Activated naive CD4-positive, alpha-beta T cell treated with anti-CD3 and anti-CD28 coated beads, Interleukin-2, amount 10 ng/mL, durations not matched to agents 7 days and 5 days (primary cell): Measurements from ENCODE around the gene GSG1.
A peak's percentile ranks its signal among the peaks of the same experiment; 100 is the strongest.

Source experiments
- CTCF ChIA-PET: fragments of 350-600 bp; sonication (Branson Sonifier 250); formaldehyde crosslinking; loops from one replicate; lab custom pipeline; 2021; ENCODE audit warnings: antibody characterized with exemption; lab: Charles Lee
- DNase-seq: peaks from one replicate; pipeline ENCODE4 v3.0.0-alpha.2; 2020
- H3K27ac Mint-ChIP-seq: one replicate; pipeline ENCODE4 v1.8.0; 2021; ENCODE audit warnings: mild to moderate bottlenecking, moderate library complexity, mixed read lengths
- H3K27me3 Mint-ChIP-seq: one replicate; pipeline ENCODE4 v1.8.0; 2021; ENCODE audit warnings: mild to moderate bottlenecking, mixed read lengths
- H3K36me3 Mint-ChIP-seq: one replicate; pipeline ENCODE4 v1.8.0; 2021; ENCODE audit warnings: mixed read lengths
- H3K4me1 Mint-ChIP-seq: one replicate; pipeline ENCODE4 v1.8.0; 2021; ENCODE audit warnings: mixed read lengths
- H3K4me3 Mint-ChIP-seq: one replicate; pipeline ENCODE4 v1.8.0; 2021; ENCODE audit warnings: mild to moderate bottlenecking, moderate library complexity, mixed read lengths
- H3K9me3 Mint-ChIP-seq: one replicate; pipeline ENCODE4 v1.8.0; 2021; ENCODE audit warnings: mixed read lengths

The GSG1 gene

GRCh38 chr12:13128291-13128965 is 25.0 kb upstream of the GSG1 start:
- CTCF ChIA-PET = no interaction called here
- DNase-seq = no peak
- peaks cover 23% of the 10 kb centered on the region for H3K27me3 Mint-ChIP-seq

GRCh38 chr12:13127444-13127843 is 24.0 kb upstream of the GSG1 start:
- DNase-seq = no peak
- Mint-ChIP-seq H3K9me3 (no peaks in the 10 kb centered on the region), H3K4me3 (no peak overlapping the region), H3K36me3 (peaks cover 1% of the 10 kb centered on the region), H3K4me1 (peaks cover 12% of the 10 kb centered on the region), H3K27me3 (peaks cover 23% of the 10 kb centered on the region), H3K27ac (no peak overlapping the region)
- CTCF ChIA-PET = no interaction called here

More at GRCh38 chr12:13128291-13128965, 25.0 kb upstream of the GSG1 start:
- H3K27ac Mint-ChIP-seq = no peak overlapping the region
- peaks cover 1% of the 10 kb centered on the region for H3K36me3 Mint-ChIP-seq
- H3K9me3 Mint-ChIP-seq = no peaks in the 10 kb centered on the region
- peaks cover 12% of the 10 kb centered on the region for H3K4me1 Mint-ChIP-seq
- H3K4me3 Mint-ChIP-seq = no peak overlapping the region

- no peaks in the 10 kb centered on the region for H3K9me3 Mint-ChIP-seq
- H3K27ac Mint-ChIP-seq = no peak overlapping the region
- H3K4me3 Mint-ChIP-seq = no peak overlapping the region
- peaks cover 1% of the 10 kb centered on the region for H3K36me3 Mint-ChIP-seq
- H3K4me1 Mint-ChIP-seq = peaks cover 7% of the 10 kb centered on the region
- peaks cover 23% of the 10 kb centered on the region for H3K27me3 Mint-ChIP-seq
- CTCF ChIA-PET = no interaction called here
- no peak for DNase-seq
These were observed 23.0 kb upstream of the GSG1 start for GRCh38 chr12:13126494-13126893.

- H3K27me3 Mint-ChIP-seq = peaks cover 25% of the 10 kb centered on the region
- H3K9me3 Mint-ChIP-seq = no peaks in the 10 kb centered on the region
- CTCF ChIA-PET = no interaction called here
- H3K4me1 Mint-ChIP-seq = peaks cover 7% of the 10 kb centered on the region
- no peak overlapping the region for H3K27ac Mint-ChIP-seq
- H3K36me3 Mint-ChIP-seq = peaks cover 1% of the 10 kb centered on the region
- H3K4me3 Mint-ChIP-seq = no peak overlapping the region
- DNase-seq = no peak
These were observed 22.5 kb upstream of the GSG1 start for GRCh38 chr12:13125996-13126395.

GRCh38 chr12:13124656-13125505 is 21.4 kb upstream of the GSG1 start:
- H3K36me3 Mint-ChIP-seq = peaks cover 1% of the 10 kb centered on the region
- no peak overlapping the region for H3K4me3 Mint-ChIP-seq
- peaks cover 23% of the 10 kb centered on the region for H3K27me3 Mint-ChIP-seq
- peak overlapping the region; percentile 63 for H3K27ac Mint-ChIP-seq
- CTCF ChIA-PET = no interaction called here
- H3K4me1 Mint-ChIP-seq = peaks cover 4% of the 10 kb centered on the region
- no peaks in the 10 kb centered on the region for H3K9me3 Mint-ChIP-seq
- no peak for DNase-seq

- Mint-ChIP-seq H3K36me3 (peaks cover 1% of the 10 kb centered on the region), H3K9me3 (no peaks in the 10 kb centered on the region), H3K27ac (no peak overlapping the region), H3K4me1 (peaks cover 4% of the 10 kb centered on the region), H3K27me3 (peaks cover 34% of the 10 kb centered on the region), H3K4me3 (no peak overlapping the region)
- CTCF ChIA-PET = no interaction called here
- no peak for DNase-seq
These were observed 18.1 kb upstream of the GSG1 start for GRCh38 chr12:13121568-13121967.

- CTCF ChIA-PET = interaction anchor here (0.8 to 1.2 kb wide), 2 partner anchors 16 to 91 kb away, joined by 4 to 5 read pairs; no protein-coding TSS in a partner anchor
- H3K4me1 Mint-ChIP-seq = peaks cover 4% of the 10 kb centered on the region
- H3K4me3 Mint-ChIP-seq = no peak overlapping the region
- peaks cover 1% of the 10 kb centered on the region for H3K36me3 Mint-ChIP-seq
- DNase-seq = no peak
- no peaks in the 10 kb centered on the region for H3K9me3 Mint-ChIP-seq
- no peak overlapping the region for H3K27ac Mint-ChIP-seq
- H3K27me3 Mint-ChIP-seq = peaks cover 45% of the 10 kb centered on the region
These were observed 16.9 kb upstream of the GSG1 start for GRCh38 chr12:13120413-13120812.

- Mint-ChIP-seq H3K9me3 (no peaks in the 10 kb centered on the region), H3K27ac (no peak overlapping the region), H3K36me3 (peaks cover 1% of the 10 kb centered on the region), H3K4me1 (peaks cover 4% of the 10 kb centered on the region), H3K27me3 (peaks cover 45% of the 10 kb centered on the region), H3K4me3 (no peak overlapping the region)
- CTCF ChIA-PET = interaction anchor here (0.8 to 1.2 kb wide), 2 partner anchors 16 to 92 kb away, joined by 4 to 5 read pairs; no protein-coding TSS in a partner anchor
- DNase-seq = no peak
These were observed 16.4 kb upstream of the GSG1 start for GRCh38 chr12:13119826-13120225.

- Mint-ChIP-seq H3K4me3 (no peak overlapping the region), H3K36me3 (no peaks in the 10 kb centered on the region), H3K4me1 (peaks cover 3% of the 10 kb centered on the region), H3K9me3 (no peaks in the 10 kb centered on the region), H3K27me3 (peaks cover 43% of the 10 kb centered on the region), H3K27ac (no peak overlapping the region)
- CTCF ChIA-PET = interaction anchor here (0.8 to 1.2 kb wide), 2 partner anchors 93 to 328 kb away, joined by 3 read pairs; no protein-coding TSS in a partner anchor
- no peak for DNase-seq
These were observed 13.6 kb upstream of the GSG1 start for GRCh38 chr12:13117029-13117428.

- CTCF ChIA-PET = interaction anchor here (1.2 kb wide), 1 partner anchor 93 kb away, joined by 3 read pairs; no protein-coding TSS in a partner anchor
- Mint-ChIP-seq H3K27ac (no peak overlapping the region), H3K27me3 (peaks cover 48% of the 10 kb centered on the region), H3K4me1 (peaks cover 3% of the 10 kb centered on the region), H3K9me3 (no peaks in the 10 kb centered on the region), H3K36me3 (no peaks in the 10 kb centered on the region), H3K4me3 (no peak overlapping the region)
- DNase-seq = no peak
These were observed 12.8 kb upstream of the GSG1 start for GRCh38 chr12:13116259-13116658.

GRCh38 chr12:13114251-13115052 is 11.0 kb upstream of the GSG1 start:
- Mint-ChIP-seq H3K4me3 (no peak overlapping the region), H3K27ac (no peak overlapping the region), H3K27me3 (peaks cover 47% of the 10 kb centered on the region), H3K4me1 (no peaks in the 10 kb centered on the region), H3K36me3 (no peaks in the 10 kb centered on the region), H3K9me3 (no peaks in the 10 kb centered on the region)
- CTCF ChIA-PET = interaction anchor here (0.6 to 1.3 kb wide), 2 partner anchors 23 to 138 kb away, joined by 3 to 4 read pairs; no protein-coding TSS in a partner anchor
- no peak for DNase-seq

GRCh38 chr12:13112968-13113367 is 9.5 kb upstream of the GSG1 start:
- Mint-ChIP-seq H3K4me3 (no peak overlapping the region), H3K27me3 (peaks cover 60% of the 10 kb centered on the region), H3K9me3 (no peaks in the 10 kb centered on the region), H3K27ac (no peak overlapping the region), H3K36me3 (peaks cover 2% of the 10 kb centered on the region), H3K4me1 (no peaks in the 10 kb centered on the region)
- no peak for DNase-seq
- CTCF ChIA-PET = no interaction called here

GRCh38 chr12:13106666-13107065 is 3.2 kb upstream of the GSG1 start:
- CTCF ChIA-PET = no interaction called here
- no peak for DNase-seq

GRCh38 chr12:13105781-13106180 is 2.3 kb upstream of the GSG1 start:
- Mint-ChIP-seq H3K27ac (no peak overlapping the region), H3K9me3 (no peaks in the 10 kb centered on the region), H3K4me3 (no peak overlapping the region), H3K27me3 (peaks cover 40% of the 10 kb centered on the region), H3K36me3 (peaks cover 2% of the 10 kb centered on the region), H3K4me1 (peaks cover 19% of the 10 kb centered on the region)
- DNase-seq = no peak
- CTCF ChIA-PET = interaction anchor here (0.7 kb wide), 1 partner anchor 1079 kb away, joined by 3 read pairs; no protein-coding TSS in a partner anchor

More at GRCh38 chr12:13106666-13107065, 3.2 kb upstream of the GSG1 start:
- H3K27ac Mint-ChIP-seq = no peak overlapping the region
- no peaks in the 10 kb centered on the region for H3K9me3 Mint-ChIP-seq
- peaks cover 42% of the 10 kb centered on the region for H3K27me3 Mint-ChIP-seq
- H3K4me3 Mint-ChIP-seq = no peak overlapping the region
- H3K36me3 Mint-ChIP-seq = peaks cover 2% of the 10 kb centered on the region
- peaks cover 13% of the 10 kb centered on the region for H3K4me1 Mint-ChIP-seq
